GM12891 (cell line): ENCODE results near the gene KLB.
"Not testable (repeated sequence)": the region's sequence is repeated elsewhere in the genome, so short reads cannot be mapped to it uniquely, and the experiment has no call there.

ENCODE experiments used
- DNase-seq: peaks from one replicate; pipeline ENCODE4 v3.0.0; 2011; ENCODE audit warnings: low spot score; ENCODE audit not compliant: insufficient read length
- FAIRE-seq: peaks from 2 replicates; lab custom pipeline; 2011; peaks lifted over from hg19 to GRCh38; lab: Jason Lieb, UNC
- PAX5 ChIP-seq: IDR thresholded peaks from 2 replicates; pipeline ENCODE4 v1.6.1; 2011; ENCODE audit warnings: low read length, moderate library complexity, mild to moderate bottlenecking; ENCODE audit not compliant: insufficient read depth, severe bottlenecking
- POLR2A ChIP-seq: IDR thresholded peaks from 2 replicates; pipeline ENCODE4 v1.6.1; 2011; ENCODE audit warnings: low read depth, low read length, control low read depth
- POLR2AphosphoS5 ChIP-seq: IDR thresholded peaks from 2 replicates; pipeline ENCODE4 v1.6.1; 2011; ENCODE audit warnings: low read depth, low read length, control low read depth
- POU2F2 ChIP-seq: IDR thresholded peaks from 2 replicates; pipeline ENCODE4 v1.6.1; 2011; ENCODE audit warnings: low read depth, mild to moderate bottlenecking, control low read depth, low read length, moderate library complexity
- SPI1 ChIP-seq: IDR thresholded peaks from 2 replicates; pipeline ENCODE4 v1.6.1; 2011; ENCODE audit warnings: low read depth, low read length, control low read depth
- TAF1 ChIP-seq: IDR thresholded peaks from 2 replicates; pipeline ENCODE4 v1.6.1; 2011; ENCODE audit warnings: low read depth, low read length, control low read depth

Gene KLB

GRCh38 chr4:39375478-39375877 is 31.3 kb upstream of the KLB start:
- DNase-seq (no peak), FAIRE-seq (no peak)
- TF ChIP-seq TAF1 (no peak), PAX5 (no peak), SPI1 (no peak), POLR2AphosphoS5 (no peak), POU2F2 (no peak), POLR2A (no peak)

GRCh38 chr4:39383690-39384089 is 23.0 kb upstream of the KLB start:
- no peak for FAIRE-seq
- TF ChIP-seq POU2F2 (no peak), POLR2AphosphoS5 (no peak), POLR2A (no peak), SPI1 (no peak), TAF1 (no peak), PAX5 (no peak)

GRCh38 chr4:39384563-39384962 is 22.2 kb upstream of the KLB start:
- TF ChIP-seq POLR2A (no peak), POLR2AphosphoS5 (no peak), PAX5 (no peak), POU2F2 (no peak), SPI1 (no peak), TAF1 (no peak)
- no peak for FAIRE-seq
- no peak for DNase-seq

More at GRCh38 chr4:39383690-39384089, 23.0 kb upstream of the KLB start:
- DNase-seq, result no peak

GRCh38 chr4:39390603-39391002 is 16.1 kb upstream of the KLB start:
- FAIRE-seq, result no peak
- TF ChIP-seq POLR2A (no peak), SPI1 (no peak), PAX5 (no peak), POLR2AphosphoS5 (no peak), TAF1 (no peak), POU2F2 (no peak)
- no peak for DNase-seq

GRCh38 chr4:39394706-39395105 is 12.0 kb upstream of the KLB start:
- no peak for DNase-seq
- TF ChIP-seq PAX5 (no peak), SPI1 (no peak), POLR2A (no peak), POLR2AphosphoS5 (no peak), TAF1 (no peak), POU2F2 (no peak)
- no peak for FAIRE-seq

GRCh38 chr4:39401640-39402039 is 5.1 kb upstream of the KLB start:
- DNase-seq, FAIRE-seq: not testable (repeated sequence)

GRCh38 chr4:39407584-39407885 is 805 bp downstream of the KLB start:
- FAIRE-seq (no peak), DNase-seq (no peak)
- no peak for TF ChIP-seq SPI1

- FAIRE-seq, result no peak
- TF ChIP-seq POLR2AphosphoS5 (no peak), POLR2A (no peak), POU2F2 (no peak), TAF1 (no peak), PAX5 (no peak), SPI1 (no peak)
Observed at GRCh38 chr4:39410415-39410814, 3.7 kb downstream of the KLB start.

GRCh38 chr4:39411561-39411960 is 4.8 kb downstream of the KLB start:
- not testable (repeated sequence) for DNase-seq, FAIRE-seq

More at GRCh38 chr4:39410415-39410814, 3.7 kb downstream of the KLB start:
- no peak for DNase-seq

- DNase-seq, result no peak
- no peak for FAIRE-seq
- no peak for TF ChIP-seq TAF1
- no peak for TF ChIP-seq POLR2AphosphoS5
- no peak for TF ChIP-seq SPI1
- TF ChIP-seq POLR2A, result no peak
- TF ChIP-seq PAX5, result no peak
- no peak for TF ChIP-seq POU2F2
Observed at GRCh38 chr4:39415678-39416283, 9.1 kb downstream of the KLB start.

GRCh38 chr4:39422247-39422646 is 15.5 kb downstream of the KLB start:
- FAIRE-seq, result no peak
- DNase-seq, result no peak
- TF ChIP-seq POLR2A, result no peak
- TF ChIP-seq TAF1, result no peak
- no peak for TF ChIP-seq POU2F2
- no peak for TF ChIP-seq POLR2AphosphoS5
- no peak for TF ChIP-seq SPI1
- TF ChIP-seq PAX5, result no peak

- DNase-seq, FAIRE-seq: not testable (repeated sequence)
Observed at GRCh38 chr4:39425297-39425696, 18.6 kb downstream of the KLB start.

- TF ChIP-seq POLR2AphosphoS5 (no peak), POU2F2 (no peak), PAX5 (no peak), POLR2A (no peak), TAF1 (no peak), SPI1 (no peak)
- DNase-seq, result no peak
- no peak for FAIRE-seq
Observed at GRCh38 chr4:39426728-39427127, 20.0 kb downstream of the KLB start.
